Activated CD8-positive, alpha-beta T cell treated with anti-CD3 and anti-CD28 coated beads for 36 hours (primary cell): ENCODE data around the gene KRT37. TPM values are rescaled to one million over a fixed set of nuclear protein-coding genes. Genes with fewer than 3 reads are reported as not detected.

Experiments used
- ATAC-seq: fragments of 200-7000 bp; cut with Tn5 transposase; one replicate; pipeline ENCODE4 v1.10.0; 2021; ENCODE audit warnings: mild to moderate bottlenecking, moderate library complexity
- CTCF ChIA-PET: fragments of 350-600 bp; sonication (Branson Sonifier 250); formaldehyde crosslinking; loops from one replicate; lab custom pipeline; 2021; ENCODE audit warnings: antibody characterized with exemption; lab: Charles Lee
- POLR2A ChIA-PET: fragments of 350-600 bp; sonication (Branson Sonifier 250); formaldehyde crosslinking; loops from one replicate; lab custom pipeline; 2021; ENCODE audit warnings: antibody characterized with exemption; lab: Charles Lee
- DNase-seq: peaks from one replicate; pipeline ENCODE4 v3.0.0-alpha.2; 2020
- H3K27ac Mint-ChIP-seq: one replicate; pipeline ENCODE4 v1.8.0; 2021; ENCODE audit warnings: mild to moderate bottlenecking, mixed read lengths
- H3K27me3 Mint-ChIP-seq: one replicate; pipeline ENCODE4 v1.8.0; 2021; ENCODE audit warnings: mixed read lengths
- H3K36me3 Mint-ChIP-seq: one replicate; pipeline ENCODE4 v1.8.0; 2021; ENCODE audit warnings: low read depth, mixed read lengths
- H3K4me1 Mint-ChIP-seq: one replicate; pipeline ENCODE4 v1.8.0; 2021; ENCODE audit warnings: low read depth, mixed read lengths
- H3K4me3 Mint-ChIP-seq: one replicate; pipeline ENCODE4 v1.8.0; 2021; ENCODE audit warnings: mild to moderate bottlenecking, moderate library complexity, mixed read lengths
- H3K9me3 Mint-ChIP-seq: one replicate; pipeline ENCODE4 v1.8.0; 2021; ENCODE audit warnings: mixed read lengths
- intact Hi-C: fragments of 100-400 bp; cut with micrococcal nuclease; formaldehyde crosslinking; loops from one replicate; pipeline ENCODE4 v1.10.0; 2022
- total RNA-seq, 2 experiments: library from RNA; stranded (reverse); gene quantifications; one replicate each; pipeline ENCODE4 v1.2.3, GENCODE V29; 2021
- TF ChIP-seq, protein P1 (sequence below): fragments of 200-600 bp; IDR thresholded peaks from one replicate; pipeline ENCODE4 v1.8.0; 2022; ENCODE audit warnings: antibody characterized with exemption, mild to moderate bottlenecking

Gene KRT37
- total RNA-seq, 2 experiments from 2014 or later = not detected

DNA sequence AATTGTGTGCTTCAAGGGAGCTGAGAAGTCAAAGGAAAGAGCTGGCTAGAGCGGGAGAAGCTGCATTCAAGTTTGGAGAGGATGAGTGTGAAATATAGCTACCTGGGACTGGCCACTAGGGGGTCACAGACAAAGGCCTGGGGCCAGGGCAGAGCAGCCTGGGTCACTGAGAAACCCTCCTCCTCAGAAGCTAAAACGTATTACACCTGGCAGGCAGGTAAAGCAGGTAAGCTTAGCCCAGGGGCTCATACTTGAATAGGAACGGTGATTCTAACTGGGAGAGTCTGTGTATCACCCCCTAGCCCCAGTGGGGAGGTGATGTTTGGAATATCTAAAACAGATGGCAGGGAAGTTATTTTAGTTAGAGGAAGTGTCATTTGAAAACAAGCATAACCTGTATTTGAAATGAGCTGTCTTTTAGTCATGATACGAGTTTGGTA is 6.8 kb downstream of the KRT37 start:
- TF ChIP-seq, protein P1, sequence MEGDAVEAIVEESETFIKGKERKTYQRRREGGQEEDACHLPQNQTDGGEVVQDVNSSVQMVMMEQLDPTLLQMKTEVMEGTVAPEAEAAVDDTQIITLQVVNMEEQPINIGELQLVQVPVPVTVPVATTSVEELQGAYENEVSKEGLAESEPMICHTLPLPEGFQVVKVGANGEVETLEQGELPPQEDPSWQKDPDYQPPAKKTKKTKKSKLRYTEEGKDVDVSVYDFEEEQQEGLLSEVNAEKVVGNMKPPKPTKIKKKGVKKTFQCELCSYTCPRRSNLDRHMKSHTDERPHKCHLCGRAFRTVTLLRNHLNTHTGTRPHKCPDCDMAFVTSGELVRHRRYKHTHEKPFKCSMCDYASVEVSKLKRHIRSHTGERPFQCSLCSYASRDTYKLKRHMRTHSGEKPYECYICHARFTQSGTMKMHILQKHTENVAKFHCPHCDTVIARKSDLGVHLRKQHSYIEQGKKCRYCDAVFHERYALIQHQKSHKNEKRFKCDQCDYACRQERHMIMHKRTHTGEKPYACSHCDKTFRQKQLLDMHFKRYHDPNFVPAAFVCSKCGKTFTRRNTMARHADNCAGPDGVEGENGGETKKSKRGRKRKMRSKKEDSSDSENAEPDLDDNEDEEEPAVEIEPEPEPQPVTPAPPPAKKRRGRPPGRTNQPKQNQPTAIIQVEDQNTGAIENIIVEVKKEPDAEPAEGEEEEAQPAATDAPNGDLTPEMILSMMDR = no peak
- ChIA-PET POLR2A (no interaction called here), CTCF (interaction anchor here (0.8 to 2.3 kb wide), 13 partner anchors 9 to 185 kb away, joined by 3 to 19 read pairs (median 3); partner anchors contain the start of gene KRT32)
- no peak for ATAC-seq
- DNase-seq = peak; percentile 13
- H3K4me3 Mint-ChIP-seq = no peak overlapping the region
- no peaks in the 10 kb centered on the region for H3K36me3 Mint-ChIP-seq
- no peak overlapping the region for H3K27ac Mint-ChIP-seq
- intact Hi-C loops = no loop called here
- H3K4me1 Mint-ChIP-seq = peaks cover 4% of the 10 kb centered on the region
- no peaks in the 10 kb centered on the region for H3K27me3 Mint-ChIP-seq
- no peaks in the 10 kb centered on the region for H3K9me3 Mint-ChIP-seq

- Mint-ChIP-seq H3K9me3 (no peaks in the 10 kb centered on the region), H3K27me3 (no peaks in the 10 kb centered on the region), H3K4me3 (no peak overlapping the region), H3K4me1 (peaks cover 4% of the 10 kb centered on the region), H3K27ac (no peak overlapping the region), H3K36me3 (no peaks in the 10 kb centered on the region)
- TF ChIP-seq, protein P1 = no peak
- ChIA-PET CTCF (interaction anchor here (0.8 to 2.3 kb wide), 10 partner anchors 9 to 132 kb away, joined by 3 to 19 read pairs (median 3); partner anchors contain the start of gene KRT32), POLR2A (no interaction called here)
- ATAC-seq (no peak), DNase-seq (no peak)
- intact Hi-C loops = no loop called here
Measured at GRCh38 chr17:41417127-41417526, 7.3 kb downstream of the KRT37 start.

GRCh38 chr17:41416479-41416878 is 7.9 kb downstream of the KRT37 start:
- H3K27me3 Mint-ChIP-seq = no peaks in the 10 kb centered on the region
- TF ChIP-seq, protein P1 = no peak
- CTCF ChIA-PET = interaction anchor here (1.0 kb wide), 1 partner anchor 185 kb away, joined by 3 read pairs; no protein-coding TSS in a partner anchor

GRCh38 chr17:41415833-41416335 is 8.5 kb downstream of the KRT37 start:
- Mint-ChIP-seq H3K27ac (no peak overlapping the region), H3K4me1 (peaks cover 4% of the 10 kb centered on the region), H3K27me3 (no peaks in the 10 kb centered on the region), H3K9me3 (no peaks in the 10 kb centered on the region), H3K36me3 (no peaks in the 10 kb centered on the region), H3K4me3 (no peak overlapping the region)
- ChIA-PET CTCF (interaction anchor here (1.0 kb wide), 1 partner anchor 186 kb away, joined by 3 read pairs; no protein-coding TSS in a partner anchor), POLR2A (no interaction called here)
- ATAC-seq (no peak), DNase-seq (no peak)
- TF ChIP-seq, protein P1 = no peak
- intact Hi-C loops = no loop called here

More at GRCh38 chr17:41416479-41416878, 7.9 kb downstream of the KRT37 start:
- H3K9me3 Mint-ChIP-seq = no peaks in the 10 kb centered on the region
- no peaks in the 10 kb centered on the region for H3K36me3 Mint-ChIP-seq
- no peak for DNase-seq
- no peak for ATAC-seq
- intact Hi-C loops = no loop called here
- H3K4me3 Mint-ChIP-seq = no peak overlapping the region
- H3K4me1 Mint-ChIP-seq = peaks cover 4% of the 10 kb centered on the region
- no peak overlapping the region for H3K27ac Mint-ChIP-seq
- POLR2A ChIA-PET = no interaction called here

DNA sequence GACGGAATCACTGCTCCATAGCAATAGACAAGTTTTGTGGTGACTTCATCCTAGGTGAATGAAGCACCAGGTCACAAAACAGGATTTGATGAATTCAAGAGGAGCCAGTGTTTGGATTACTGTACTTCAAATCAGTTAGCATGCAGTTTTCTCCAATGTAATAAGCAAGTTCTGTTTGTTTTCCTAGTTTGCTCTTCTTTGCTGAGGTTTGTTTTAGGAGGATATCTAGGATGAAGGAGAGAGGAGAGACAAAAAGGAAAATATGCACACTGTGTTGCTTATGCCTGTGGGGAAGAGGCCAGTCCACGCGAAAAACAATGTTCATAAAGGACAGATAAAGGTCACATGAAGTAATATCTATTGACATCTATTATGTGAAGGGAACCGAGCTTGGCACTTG is 9.0 kb downstream of the KRT37 start:
- POLR2A ChIA-PET = no interaction called here
- no peaks in the 10 kb centered on the region for H3K36me3 Mint-ChIP-seq
- CTCF ChIA-PET = interaction anchor here (1.0 kb wide), 1 partner anchor 186 kb away, joined by 3 read pairs; no protein-coding TSS in a partner anchor

More for the DNA sequence above, 9.0 kb downstream of the KRT37 start:
- intact Hi-C loops = no loop called here
- TF ChIP-seq, protein P1 = no peak
- no peak for DNase-seq
- no peak for ATAC-seq
- no peak overlapping the region for H3K27ac Mint-ChIP-seq
- H3K4me3 Mint-ChIP-seq = no peak overlapping the region
- H3K9me3 Mint-ChIP-seq = no peaks in the 10 kb centered on the region
- peaks cover 4% of the 10 kb centered on the region for H3K4me1 Mint-ChIP-seq
- no peaks in the 10 kb centered on the region for H3K27me3 Mint-ChIP-seq
